ENCODE measurements around the gene FOXO3.
"Not testable (repeated sequence)": the region's sequence is repeated elsewhere in the genome, so short reads cannot be mapped to it uniquely, and the experiment has no call there.

FOXO3 gene

GRCh38 chr6:108682383-108683119 is 121.8 kb downstream of the FOXO3 start:
- not testable (repeated sequence) for DNase-seq (ENCODE audit: low read depth in 4 of 4, low spot score in 1 of 4)

- not testable (repeated sequence) for DNase-seq (ENCODE audit: low read depth in 4 of 4, low spot score in 1 of 4)
Measured at GRCh38 chr6:108683976-108684375, 123.3 kb downstream of the FOXO3 start.

DNA sequence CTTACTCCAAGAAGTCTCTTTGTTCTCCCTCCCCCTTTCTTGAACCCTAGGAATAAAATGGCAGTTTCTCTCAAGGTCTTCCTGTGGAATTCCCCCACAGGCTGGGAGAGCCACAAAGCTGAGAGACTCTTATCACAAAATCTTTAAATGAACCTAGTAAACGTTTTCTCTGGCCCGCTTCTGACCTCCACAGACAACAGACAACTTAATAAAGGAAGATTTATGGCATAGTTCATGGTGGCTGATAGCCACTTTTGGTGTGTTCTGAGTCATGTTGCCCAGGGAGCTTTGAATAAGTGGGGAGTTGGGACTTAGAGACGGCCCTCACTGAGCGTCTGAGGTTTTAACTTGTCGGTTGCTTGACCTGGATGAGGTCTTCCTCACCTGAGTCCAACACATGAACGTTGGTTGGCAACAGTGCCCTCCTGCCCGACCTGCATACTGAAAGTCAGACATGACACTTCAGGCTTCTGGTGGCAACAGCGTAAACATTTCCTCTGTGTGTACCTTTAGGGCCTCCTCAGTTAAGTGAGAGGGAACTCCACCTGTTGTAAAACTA is 124.1 kb downstream of the FOXO3 start:
- DNase-seq (ENCODE audit: low read depth in 4 of 4, low spot score in 1 of 4), result no peak

- no peak for DNase-seq (ENCODE audit: low read depth in 4 of 4, low spot score in 1 of 4)
Measured at GRCh38 chr6:108685970-108686369, 125.3 kb downstream of the FOXO3 start.

DNA sequence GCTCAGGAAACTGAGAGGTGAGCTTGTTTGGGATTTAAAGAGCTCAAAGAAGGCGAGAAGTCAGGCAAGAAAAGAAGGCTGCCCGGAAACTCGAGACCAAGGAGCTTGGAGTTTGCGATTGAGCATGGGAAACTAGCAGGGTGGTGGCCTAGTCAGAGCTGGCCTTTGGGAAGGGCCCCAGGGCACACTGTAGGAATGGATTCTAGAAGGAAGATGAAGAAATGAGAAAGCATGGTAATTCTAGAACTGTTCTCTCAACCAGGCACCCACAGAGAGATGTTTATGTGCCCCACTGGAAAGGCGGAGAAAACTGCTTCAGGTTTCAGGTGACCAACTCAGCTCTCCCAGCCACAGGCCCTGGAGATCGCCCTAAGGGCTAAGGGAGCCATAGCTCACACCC is 126.2 kb downstream of the FOXO3 start:
- DNase-seq (ENCODE audit: low read depth in 4 of 4, low spot score in 1 of 4), result no peak

GRCh38 chr6:108687921-108688320 is 127.2 kb downstream of the FOXO3 start:
- DNase-seq (ENCODE audit: low read depth in 4 of 4, low spot score in 1 of 4), result no peak

DNA sequence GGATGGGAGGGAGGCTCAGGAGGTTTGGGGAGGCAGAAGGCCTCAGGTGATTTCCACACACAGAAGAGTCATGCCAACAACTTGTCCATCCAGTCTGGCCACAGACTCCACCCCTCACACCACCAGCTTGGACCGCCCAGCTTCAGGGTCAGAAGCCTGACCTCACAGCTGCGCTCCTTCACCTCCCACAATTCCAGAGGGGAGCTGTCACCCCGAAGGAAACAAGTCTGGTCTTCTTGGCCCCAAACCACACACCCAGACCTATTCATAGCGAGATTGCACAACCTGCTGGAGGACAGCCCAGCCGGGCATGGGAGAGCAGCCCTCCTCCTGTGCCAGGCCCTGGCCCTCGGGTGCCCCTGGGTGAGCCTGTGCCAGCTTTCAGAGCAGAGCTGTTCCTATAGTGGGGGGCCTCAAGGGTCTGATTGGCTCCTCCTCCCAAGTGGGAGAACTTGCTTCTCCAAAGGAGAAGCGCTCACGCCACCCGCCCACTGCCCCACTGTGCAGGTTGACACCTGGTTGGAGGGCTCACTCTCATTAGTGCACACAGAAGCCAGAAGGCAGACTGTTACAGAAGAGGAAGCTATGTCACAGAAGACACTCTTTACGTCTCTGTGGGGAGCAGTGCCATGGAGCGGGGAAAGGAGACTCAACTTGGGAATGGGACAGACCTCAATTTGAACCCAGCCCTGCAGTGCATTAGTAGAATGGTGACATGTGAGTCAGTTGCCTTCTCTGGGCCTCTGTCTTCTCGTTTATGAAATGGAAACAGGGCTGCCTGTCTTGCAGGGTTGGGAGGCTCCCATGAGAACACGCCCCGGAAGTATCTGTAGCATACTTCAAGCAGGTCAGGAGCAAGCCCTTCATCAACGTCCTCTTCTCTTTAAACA is 128.8 kb downstream of the FOXO3 start:
- DNase-seq (ENCODE audit: low read depth in 4 of 4, low spot score in 1 of 4), result no peak

- no peak for DNase-seq (ENCODE audit: low read depth in 4 of 4, low spot score in 1 of 4)
Measured at GRCh38 chr6:108690326-108691049, 129.8 kb downstream of the FOXO3 start.

GRCh38 chr6:108693430-108694154 is 132.9 kb downstream of the FOXO3 start:
- DNase-seq (ENCODE audit: low read depth in 4 of 4, low spot score in 1 of 4), result no peak

DNA sequence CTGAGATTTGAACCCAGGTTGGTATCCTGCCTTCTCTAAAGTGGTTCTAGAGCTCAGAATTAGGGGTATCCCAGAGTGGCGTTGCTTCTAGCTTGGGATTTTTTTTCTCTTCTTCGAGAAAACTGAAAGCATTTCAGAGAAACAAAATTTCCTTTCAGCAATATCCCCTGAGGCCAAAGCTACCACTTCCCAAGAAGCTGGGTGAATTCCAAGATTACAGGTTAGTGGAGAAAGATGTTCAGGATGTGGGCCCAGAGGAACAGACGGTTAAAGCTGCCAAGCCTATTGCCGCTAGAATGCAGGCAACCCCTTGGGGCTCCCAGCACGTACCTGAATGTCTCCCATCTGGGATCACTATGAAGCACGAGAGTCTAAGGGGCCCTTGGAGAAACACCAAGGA is 134.1 kb downstream of the FOXO3 start:
- no peak for DNase-seq (ENCODE audit: low read depth in 4 of 4, low spot score in 1 of 4)

DNA sequence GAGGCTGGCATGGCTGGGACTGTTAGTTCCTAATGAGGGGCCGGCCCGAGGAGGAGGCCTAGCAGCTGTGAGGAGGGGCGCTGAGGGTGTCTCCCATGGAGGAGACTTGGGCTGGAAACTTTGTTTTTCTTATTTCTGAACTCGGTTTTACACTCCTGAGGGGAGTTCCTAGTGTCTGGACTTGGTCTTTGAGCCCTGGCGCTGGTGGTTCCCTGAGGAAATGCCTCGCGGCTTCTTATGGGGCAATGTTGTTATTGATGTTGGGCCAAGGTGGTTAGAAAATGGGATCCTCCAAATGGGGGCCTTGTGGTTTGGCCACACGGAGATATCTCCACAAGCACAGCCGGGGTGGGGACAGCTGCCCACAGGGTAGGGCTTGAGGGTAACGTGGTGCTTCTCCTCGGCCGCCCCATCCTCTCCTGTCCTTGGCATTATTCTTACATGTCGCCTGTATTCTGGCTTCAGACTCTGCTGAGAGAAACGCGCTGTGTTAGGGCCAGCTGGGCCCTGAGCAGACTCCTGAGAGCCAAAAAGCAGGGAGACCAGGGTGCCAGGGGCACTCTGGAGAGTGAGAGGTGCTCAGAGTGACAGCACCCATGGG is 136.9 kb downstream of the FOXO3 start:
- no peak for DNase-seq (ENCODE audit: low read depth in 4 of 4, low spot score in 1 of 4)

GRCh38 chr6:108698593-108699289 is 138.0 kb downstream of the FOXO3 start:
- no peak for DNase-seq (ENCODE audit: low read depth in 4 of 4, low spot score in 1 of 4)

DNA sequence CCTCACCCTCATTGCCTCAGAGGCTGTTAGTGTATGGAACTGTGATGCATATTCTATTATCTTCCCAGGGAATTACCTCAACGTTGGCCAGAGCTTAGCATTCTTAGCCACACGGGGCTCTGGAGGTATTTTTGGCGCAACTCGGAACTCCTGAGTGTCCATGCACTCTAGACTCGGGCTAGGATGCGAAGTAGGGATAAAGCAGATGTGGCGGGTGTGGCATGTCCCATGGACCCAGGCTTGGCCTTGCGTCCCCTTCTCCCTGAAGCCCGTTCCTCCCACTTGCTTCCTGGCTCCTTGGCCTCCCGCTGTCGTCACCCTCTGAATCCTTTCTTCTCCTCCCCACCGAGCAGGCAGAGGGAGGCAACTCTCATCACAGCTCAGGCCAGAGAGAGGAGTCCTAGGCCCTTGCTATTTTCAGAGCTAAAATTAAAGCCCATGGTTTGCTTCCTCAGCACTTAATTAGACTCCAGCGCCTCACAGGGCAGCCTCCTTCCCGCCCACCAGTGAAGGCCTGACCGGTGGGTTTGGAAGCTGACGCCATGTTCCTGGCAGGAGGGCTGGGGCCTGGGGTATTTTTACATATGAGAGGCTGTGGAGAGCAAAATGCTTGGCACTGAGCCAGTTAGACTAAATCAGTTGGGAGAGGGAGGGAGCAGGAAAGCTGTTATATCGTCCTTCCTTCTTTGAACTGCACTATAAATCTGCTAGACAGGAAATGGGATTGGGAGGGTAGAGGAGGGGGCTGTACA is 138.7 kb downstream of the FOXO3 start:
- DNase-seq (ENCODE audit: low read depth in 4 of 4, low spot score in 1 of 4), result no peak

- DNase-seq (ENCODE audit: low read depth in 4 of 4, low spot score in 1 of 4), result no peak
Measured at GRCh38 chr6:108702106-108702851, 141.6 kb downstream of the FOXO3 start.

DNA sequence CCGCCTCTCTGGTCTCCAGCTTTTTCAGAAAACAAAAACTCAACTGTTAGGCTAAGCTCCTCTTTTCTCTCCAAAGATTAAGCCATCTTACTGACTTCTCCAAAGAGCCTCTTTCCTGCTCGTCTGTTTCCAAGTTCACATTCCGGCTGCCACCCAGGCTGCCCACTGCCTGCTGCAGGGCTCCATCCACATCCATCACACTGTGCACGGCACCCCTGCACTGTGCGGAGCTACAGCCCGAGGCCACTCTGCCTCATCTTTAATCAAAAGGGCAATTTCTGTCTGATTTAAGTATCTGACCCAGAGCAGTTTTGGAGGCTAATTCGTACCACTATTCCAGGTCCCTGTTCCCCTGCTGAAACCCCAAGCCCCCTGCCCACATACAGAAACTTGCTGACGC is 145.9 kb downstream of the FOXO3 start:
- no peak for DNase-seq (ENCODE audit: low read depth in 4 of 4, low spot score in 1 of 4)

DNA sequence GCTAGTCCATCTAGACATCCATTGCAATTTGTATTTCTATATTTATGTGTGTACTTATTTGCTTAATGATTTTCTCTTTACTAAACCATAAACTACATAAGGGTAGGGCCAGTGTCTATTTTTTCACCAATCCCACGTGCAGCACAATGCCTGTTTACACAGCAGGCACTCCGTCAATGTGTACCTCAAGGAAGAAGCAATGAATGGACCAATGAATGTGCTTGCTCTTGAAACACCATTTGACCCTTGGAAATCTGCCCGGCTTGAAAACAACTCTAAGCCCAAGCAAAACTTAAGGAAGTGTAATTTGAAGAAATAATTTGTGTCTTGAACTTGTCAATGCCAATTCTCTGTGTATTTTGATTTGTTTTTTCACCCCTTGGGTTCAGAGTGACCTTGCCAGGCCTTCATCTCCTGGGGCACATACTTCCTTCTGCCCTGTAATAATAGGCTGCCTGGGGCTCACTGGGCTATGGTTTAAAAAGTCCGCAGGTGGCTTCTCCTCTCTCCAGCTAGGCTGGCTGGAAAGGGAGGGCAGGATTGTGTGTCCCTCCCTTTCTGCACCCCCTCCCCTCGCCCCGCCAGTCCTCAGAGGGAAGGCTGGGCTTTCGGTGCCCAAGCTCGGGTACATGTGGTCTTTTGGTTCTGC is 146.7 kb downstream of the FOXO3 start:
- no peak for DNase-seq (ENCODE audit: low read depth in 4 of 4, low spot score in 1 of 4)

DNA sequence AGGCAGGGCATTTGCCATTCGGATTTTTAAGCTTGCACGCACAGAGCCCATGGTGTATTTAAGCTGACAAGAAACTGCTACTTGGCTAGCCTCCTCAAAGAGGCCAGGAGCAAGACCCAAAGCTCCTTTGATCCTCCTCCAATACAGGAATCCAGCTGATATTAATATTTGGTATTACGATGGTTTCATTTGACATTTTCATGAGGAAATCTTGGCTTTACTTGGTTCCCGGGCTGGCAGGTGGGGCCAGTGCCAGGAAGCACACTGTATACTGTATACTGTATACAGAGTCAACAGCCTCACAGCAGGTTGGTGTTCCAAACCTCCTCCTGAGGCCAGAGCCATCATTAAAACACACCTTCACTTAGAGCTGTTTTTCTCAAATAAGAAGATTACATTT is 149.3 kb downstream of the FOXO3 start:
- DNase-seq (ENCODE audit: low read depth in 4 of 4, low spot score in 1 of 4), result no peak

DNA sequence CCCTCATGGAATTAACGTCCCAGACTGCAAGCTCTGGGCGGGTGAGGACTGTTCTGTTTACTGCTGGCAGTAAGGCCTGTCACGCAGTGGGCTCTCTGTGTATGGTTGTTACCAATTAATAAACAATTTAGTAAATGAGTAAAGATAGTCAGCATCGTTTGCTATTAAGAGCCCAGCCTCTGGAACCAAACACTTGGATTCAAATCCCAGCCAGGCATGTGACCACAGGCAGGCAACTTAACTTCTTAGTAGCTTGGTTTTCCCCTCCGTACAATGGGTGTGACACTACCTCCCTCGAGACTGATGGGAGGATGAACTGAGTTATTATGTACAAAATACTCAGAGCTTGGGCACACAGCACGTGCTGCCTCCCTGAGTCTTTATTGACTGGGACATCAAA is 149.8 kb downstream of the FOXO3 start:
- no peak for DNase-seq (ENCODE audit: low read depth in 4 of 4, low spot score in 1 of 4)
